Fibroblast of lung (primary cell): ENCODE measurements around the gene USP6NL. TPM values are rescaled to one million over a fixed set of nuclear protein-coding genes. Genes with fewer than 3 reads are reported as not detected.

Source experiments
- DNase-seq, 2 donors: peaks; one replicate each; pipeline versions ENCODE4 v3.0.0 to v3.0.0-alpha.2; 2010; ENCODE audit warnings: low read depth in 2 of 2
- H2AFZ ChIP-seq: 2 replicates; pipeline ENCODE4 v1.5.1; 2012; ENCODE audit warnings: low read length, control low read depth, inconsistent platforms
- H3K27ac ChIP-seq: 2 replicates; pipeline ENCODE4 v1.5.1; 2011; ENCODE audit warnings: low read length, control low read depth; ENCODE audit not compliant: insufficient read depth
- H3K27me3 ChIP-seq: 2 replicates; pipeline ENCODE4 v1.5.1; 2011; ENCODE audit warnings: mild to moderate bottlenecking, low read length; ENCODE audit not compliant: control insufficient read depth, insufficient read depth
- H3K36me3 ChIP-seq: 2 replicates; pipeline ENCODE4 v1.5.1; 2011; ENCODE audit warnings: low read length; ENCODE audit not compliant: control insufficient read depth, insufficient read depth
- H3K4me1 ChIP-seq: 2 replicates; pipeline ENCODE4 v1.5.1; 2011; ENCODE audit warnings: low read length; ENCODE audit not compliant: control insufficient read depth, insufficient read depth; ENCODE audit errors: extremely low read depth
- H3K4me2 ChIP-seq: 2 replicates; pipeline ENCODE4 v1.5.1; 2011; ENCODE audit warnings: low read length, control low read depth; ENCODE audit not compliant: insufficient read depth; ENCODE audit errors: extremely low read depth
- H3K4me3 ChIP-seq, 4 experiments: fragments of 200-600 bp in 1 of 4; sonication (generic) in 1 of 4; replicated peaks in 1 of 4; 2 replicates each; pipeline ENCODE4 v1.5.1; 2011 to 2016; ENCODE audit warnings: low read length in 4 of 4, low read depth in 3 of 4, mild to moderate bottlenecking in 3 of 4, control low read depth in 2 of 4, inconsistent platforms in 1 of 4, mixed read lengths in 1 of 4; ENCODE audit not compliant: insufficient read depth in 1 of 4; ENCODE audit errors: control extremely low read depth in 1 of 4
- H3K79me2 ChIP-seq: 2 replicates; pipeline ENCODE4 v1.5.1; 2012; ENCODE audit warnings: mild to moderate bottlenecking, low read length, inconsistent platforms; ENCODE audit not compliant: control insufficient read depth, insufficient read depth
- H3K9ac ChIP-seq: 2 replicates; pipeline ENCODE4 v1.5.1; 2011; ENCODE audit warnings: mild to moderate bottlenecking, low read length, control low read depth; ENCODE audit not compliant: insufficient read depth
- H3K9me3 ChIP-seq: 2 replicates; pipeline ENCODE4 v1.5.1; 2012; ENCODE audit warnings: low read depth, low read length; ENCODE audit not compliant: control insufficient read depth, insufficient read depth
- H4K20me1 ChIP-seq: 2 replicates; pipeline ENCODE4 v1.5.1; 2011; ENCODE audit warnings: low read length; ENCODE audit not compliant: control insufficient read depth, insufficient read depth; ENCODE audit errors: extremely low read depth
- EZH2 ChIP-seq: IDR thresholded peaks from 2 replicates; pipeline ENCODE4 v1.5.1; 2012; ENCODE audit warnings: low read length, control low read depth, mild to moderate bottlenecking; ENCODE audit errors: missing control alignments
- polyA plus RNA-seq, 2 donors: library from polyadenylated mRNA; depleted of rRNA in 1 of 2; stranded (reverse) in 1 of 2; unstranded in 1 of 2; fragments of >200 nt; gene quantifications; 2 replicates each; pipeline ENCODE4 v1.2.1, GENCODE V29; 2011 to 2012; ENCODE audit warnings: missing spikeins in 1 of 2
- total RNA-seq: library from RNA; depleted of rRNA; stranded (reverse); fragments of >200 nt; gene quantifications from 2 replicates; pipeline ENCODE4 v1.2.1, GENCODE V29; 2014
- TF ChIP-seq, protein P1 (sequence below), 2 donors: IDR thresholded peaks in 1 of 2; conservative IDR thresholded peaks in 1 of 2; 1 replicate in 1 of 2; 2 replicates in 1 of 2; pipeline ENCODE4 v1.5.1; 2011 to 2012; ENCODE audit warnings: low read length in 2 of 2, control low read depth in 1 of 2, inconsistent platforms in 1 of 2, low read depth in 1 of 2, mild to moderate bottlenecking in 1 of 2

The USP6NL gene
- total and polyA plus RNA-seq, 2 donors (not counting 1 experiment from before 2014, with no cell fraction given) = 8.9 to 13.4 TPM

- H3K36me3 ChIP-seq = no peaks in the 10 kb centered on the region
- no peaks in the 10 kb centered on the region for H3K9me3 ChIP-seq
- no peak overlapping the region for H3K27ac ChIP-seq
- no peaks in the 10 kb centered on the region for H3K4me1 ChIP-seq
- H3K9ac ChIP-seq = no peak overlapping the region
- H3K4me2 ChIP-seq = no peak overlapping the region
- H3K27me3 ChIP-seq = no peaks in the 10 kb centered on the region
- no peak for DNase-seq
- no peak overlapping the region for H2AFZ ChIP-seq
- H4K20me1 ChIP-seq = no peaks in the 10 kb centered on the region
- no peak overlapping the region for H3K4me3 ChIP-seq
- TF ChIP-seq EZH2 = no peak
- TF ChIP-seq, protein P1, sequence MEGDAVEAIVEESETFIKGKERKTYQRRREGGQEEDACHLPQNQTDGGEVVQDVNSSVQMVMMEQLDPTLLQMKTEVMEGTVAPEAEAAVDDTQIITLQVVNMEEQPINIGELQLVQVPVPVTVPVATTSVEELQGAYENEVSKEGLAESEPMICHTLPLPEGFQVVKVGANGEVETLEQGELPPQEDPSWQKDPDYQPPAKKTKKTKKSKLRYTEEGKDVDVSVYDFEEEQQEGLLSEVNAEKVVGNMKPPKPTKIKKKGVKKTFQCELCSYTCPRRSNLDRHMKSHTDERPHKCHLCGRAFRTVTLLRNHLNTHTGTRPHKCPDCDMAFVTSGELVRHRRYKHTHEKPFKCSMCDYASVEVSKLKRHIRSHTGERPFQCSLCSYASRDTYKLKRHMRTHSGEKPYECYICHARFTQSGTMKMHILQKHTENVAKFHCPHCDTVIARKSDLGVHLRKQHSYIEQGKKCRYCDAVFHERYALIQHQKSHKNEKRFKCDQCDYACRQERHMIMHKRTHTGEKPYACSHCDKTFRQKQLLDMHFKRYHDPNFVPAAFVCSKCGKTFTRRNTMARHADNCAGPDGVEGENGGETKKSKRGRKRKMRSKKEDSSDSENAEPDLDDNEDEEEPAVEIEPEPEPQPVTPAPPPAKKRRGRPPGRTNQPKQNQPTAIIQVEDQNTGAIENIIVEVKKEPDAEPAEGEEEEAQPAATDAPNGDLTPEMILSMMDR (conservative IDR thresholded peaks at IDR 0.05 in 1 of 2, IDR thresholded peaks at IDR 0.05 in 1 of 2; ENCODE audit: low read depth in 1 of 2, low read length in 2 of 2) = no peak
- no peaks in the 10 kb centered on the region for H3K79me2 ChIP-seq
Measured at GRCh38 chr10:11457336-11457735, 154.1 kb downstream of the USP6NL start.

DNA sequence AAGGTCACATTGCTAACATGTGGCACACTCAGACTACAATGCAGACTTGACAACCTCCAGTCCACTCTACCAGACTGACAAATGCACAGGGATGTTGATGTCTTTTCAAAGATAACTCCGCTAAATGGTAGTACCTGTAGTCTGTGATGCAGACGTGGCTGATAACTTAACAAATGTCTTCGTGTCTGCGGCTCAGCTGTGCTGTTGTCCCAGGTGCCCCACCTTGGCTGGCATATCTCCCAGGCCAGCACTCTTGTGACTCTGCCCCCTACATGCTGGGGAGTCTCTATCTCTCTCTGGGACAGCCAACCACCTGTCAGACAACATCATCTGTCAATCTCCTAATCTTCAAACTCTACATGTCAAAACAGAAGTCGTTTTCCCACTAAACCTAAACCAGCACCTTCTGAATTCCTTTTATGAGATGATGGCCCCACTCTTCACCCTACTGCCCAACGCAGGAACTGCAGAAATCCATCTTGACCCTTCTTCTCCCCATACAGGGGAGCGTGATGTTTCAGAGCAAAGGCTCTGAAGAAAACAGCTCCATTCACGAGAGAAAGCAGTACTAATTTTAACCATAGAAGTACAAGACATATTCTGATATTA is 156.4 kb downstream of the USP6NL start:
- H4K20me1 ChIP-seq = no peaks in the 10 kb centered on the region
- no peak overlapping the region for H3K27ac ChIP-seq
- no peaks in the 10 kb centered on the region for H3K79me2 ChIP-seq
- H3K27me3 ChIP-seq = no peaks in the 10 kb centered on the region
- no peaks in the 10 kb centered on the region for H3K4me1 ChIP-seq
- no peak overlapping the region for H3K4me2 ChIP-seq
- no peak for DNase-seq
- no peak overlapping the region for H3K9ac ChIP-seq
- no peak overlapping the region for H2AFZ ChIP-seq
- no peak overlapping the region for H3K4me3 ChIP-seq
- no peaks in the 10 kb centered on the region for H3K36me3 ChIP-seq
- no peaks in the 10 kb centered on the region for H3K9me3 ChIP-seq
- TF ChIP-seq EZH2 = no peak
- TF ChIP-seq, protein P1 (conservative IDR thresholded peaks at IDR 0.05 in 1 of 2, IDR thresholded peaks at IDR 0.05 in 1 of 2; ENCODE audit: low read depth in 1 of 2, low read length in 2 of 2) = no peak

- Histone ChIP-seq H3K36me3 (no peaks in the 10 kb centered on the region), H3K79me2 (no peaks in the 10 kb centered on the region), H3K9me3 (no peaks in the 10 kb centered on the region), H3K9ac (no peak overlapping the region), H3K27me3 (no peaks in the 10 kb centered on the region), H4K20me1 (no peaks in the 10 kb centered on the region), H3K4me3 (no peak overlapping the region), H3K4me2 (no peak overlapping the region), H2AFZ (no peak overlapping the region), H3K27ac (no peak overlapping the region), H3K4me1 (no peaks in the 10 kb centered on the region)
- DNase-seq = no peak
- no peak for TF ChIP-seq EZH2
- TF ChIP-seq, protein P1 (conservative IDR thresholded peaks at IDR 0.05 in 1 of 2, IDR thresholded peaks at IDR 0.05 in 1 of 2; ENCODE audit: low read depth in 1 of 2, low read length in 2 of 2) = no peak
Measured at GRCh38 chr10:11454160-11454559, 157.3 kb downstream of the USP6NL start.
